CD14-positive monocyte (primary cell): ENCODE measurements around the gene GPR45. TPM values are rescaled to one million over a fixed set of nuclear protein-coding genes. Genes with fewer than 3 reads are reported as not detected.
A peak's percentile ranks its signal among the peaks of the same experiment; 100 is the strongest.

ENCODE experiments used
- DNase-seq, 3 donors: peaks; one replicate each; pipeline ENCODE4 v3.0.0-alpha.2; 2011 to 2022
- H2AFZ ChIP-seq: 2 replicates; pipeline ENCODE4 v1.6.0; 2012; ENCODE audit warnings: mild to moderate bottlenecking, low read depth, low read length, inconsistent platforms; ENCODE audit not compliant: insufficient read depth, poor library complexity, severe bottlenecking
- H3K27ac ChIP-seq, 2 donors: 1 replicate in 1 of 2; 2 replicates in 1 of 2; pipeline ENCODE4 v1.5.1; 2012 to 2013; ENCODE audit warnings: low read length in 2 of 2, control low read depth in 1 of 2, inconsistent platforms in 1 of 2, low read depth in 1 of 2, mild to moderate bottlenecking in 1 of 2
- H3K27me3 ChIP-seq, 2 donors: one replicate each; pipeline versions ENCODE4 v1.6.0 to v1.6.1; 2011 to 2013; ENCODE audit warnings: low read length in 2 of 2; ENCODE audit not compliant: control insufficient read depth in 2 of 2, insufficient read depth in 2 of 2
- H3K36me3 ChIP-seq, 2 donors: replicated peaks in 1 of 2; 1 replicate in 1 of 2; 2 replicates in 1 of 2; pipeline versions ENCODE4 v1.5.1 to v1.6.1; 2012 to 2013; ENCODE audit warnings: low read length in 2 of 2, control low read depth in 1 of 2, inconsistent platforms in 1 of 2, mild to moderate bottlenecking in 1 of 2; ENCODE audit not compliant: insufficient read depth in 2 of 2, control insufficient read depth in 1 of 2
- H3K4me1 ChIP-seq, 2 donors: 1 replicate in 1 of 2; 2 replicates in 1 of 2; pipeline versions ENCODE4 v1.5.1 to v1.6.1; 2012 to 2013; ENCODE audit warnings: low read length in 2 of 2, control low read depth in 1 of 2, inconsistent platforms in 1 of 2, mild to moderate bottlenecking in 1 of 2, moderate library complexity in 1 of 2; ENCODE audit not compliant: insufficient read depth in 2 of 2, control insufficient read depth in 1 of 2
- H3K4me2 ChIP-seq: replicated peaks from 2 replicates; pipeline ENCODE3; 2012; ENCODE audit warnings: low read length, moderate library complexity, mild to moderate bottlenecking; ENCODE audit not compliant: poor library complexity, severe bottlenecking; ENCODE audit errors: extremely low read depth
- H3K4me3 ChIP-seq, 3 experiments: fragments of 200-600 bp in 1 of 3; sonication (generic) in 1 of 3; replicated peaks in 1 of 3; 1 replicate in 2 of 3; 2 replicates in 1 of 3; pipeline ENCODE4 v1.5.1; 2011 to 2013; ENCODE audit warnings: low read length in 3 of 3, mild to moderate bottlenecking in 3 of 3, control low read depth in 2 of 3, low read depth in 2 of 3, inconsistent platforms in 1 of 3, moderate library complexity in 1 of 3
- H3K79me2 ChIP-seq: 2 replicates; pipeline ENCODE4 v1.6.0; 2012; ENCODE audit warnings: mild to moderate bottlenecking, control low read depth, inconsistent platforms, low read length, moderate library complexity; ENCODE audit not compliant: insufficient read depth
- H3K9ac ChIP-seq: 2 replicates; pipeline ENCODE4 v1.6.0; 2017; ENCODE audit warnings: low read length, mild to moderate bottlenecking; ENCODE audit not compliant: insufficient read depth, poor library complexity, severe bottlenecking
- H3K9me3 ChIP-seq, 2 donors: replicated peaks in 1 of 2; 1 replicate in 1 of 2; 2 replicates in 1 of 2; pipeline versions ENCODE4 v1.5.1 to v1.6.1; 2012 to 2013; ENCODE audit warnings: low read length in 2 of 2, control low read depth in 1 of 2; ENCODE audit not compliant: control insufficient read depth in 1 of 2, insufficient read depth in 1 of 2
- H4K20me1 ChIP-seq: 2 replicates; pipeline ENCODE4 v1.6.0; 2012; ENCODE audit warnings: mild to moderate bottlenecking, low read length, control low read depth, moderate library complexity; ENCODE audit not compliant: insufficient read depth
- H3K27ac Mint-ChIP-seq, 7 donors: one replicate each; pipeline ENCODE4 v1.8.0; 2020; ENCODE audit warnings: mild to moderate bottlenecking in 7 of 7, mixed read lengths in 7 of 7, moderate library complexity in 6 of 7, inconsistent platforms in 2 of 7
- H3K27me3 Mint-ChIP-seq, 3 donors: one replicate each; pipeline ENCODE4 v1.8.0; 2021 to 2022; ENCODE audit warnings: low read depth in 3 of 3, mild to moderate bottlenecking in 3 of 3, mixed read lengths in 3 of 3, moderate library complexity in 3 of 3, inconsistent platforms in 1 of 3
- H3K36me3 Mint-ChIP-seq, 2 donors: one replicate each; pipeline ENCODE4 v1.8.0; 2020; ENCODE audit warnings: mixed read lengths in 2 of 2, inconsistent platforms in 1 of 2, mild to moderate bottlenecking in 1 of 2
- H3K4me1 Mint-ChIP-seq: one replicate; pipeline ENCODE4 v1.8.0; 2020; ENCODE audit warnings: mild to moderate bottlenecking, mixed read lengths
- H3K4me3 Mint-ChIP-seq, 2 donors: one replicate each; pipeline ENCODE4 v1.8.0; 2020; ENCODE audit warnings: mild to moderate bottlenecking in 2 of 2, mixed read lengths in 2 of 2, moderate library complexity in 1 of 2
- H3K9me3 Mint-ChIP-seq, 7 donors: one replicate each; pipeline ENCODE4 v1.8.0; 2020 to 2022; ENCODE audit warnings: mixed read lengths in 7 of 7, mild to moderate bottlenecking in 6 of 7, moderate library complexity in 6 of 7, inconsistent platforms in 2 of 7
- WGBS: methylation state at CpG from one replicate; pipeline ENCODE4 v1.1.5; 2013; ENCODE audit warnings: missing lambda C conversion rate; ENCODE audit not compliant: insufficient coverage; 5-methylcytosine and 5-hydroxymethylcytosine counted together
- intact Hi-C, 2 donors: fragments of 100-400 bp; cut with micrococcal nuclease; formaldehyde crosslinking; loops; one replicate each; pipeline versions ENCODE4 v1.15.0 to v1.15.1; 2023
- polyA plus RNA-seq, 3 donors: library from polyadenylated mRNA; depleted of rRNA in 1 of 3; unstranded in 2 of 3; stranded (reverse) in 1 of 3; fragments of 300-500 nt in 2 of 3; fragments of >200 nt in 1 of 3; fragmentation: Illumina TruSeq in 2 of 3; gene quantifications; 1 replicate in 2 of 3; 2 replicates in 1 of 3; pipeline ENCODE4 v1.2.3, GENCODE V29; 2012 to 2021
- TF ChIP-seq, protein P1 (sequence below): fragments of 200-600 bp; IDR thresholded peaks from one replicate; pipeline ENCODE4 v1.8.0; 2022; ENCODE audit warnings: antibody characterized with exemption, mild to moderate bottlenecking

GPR45 gene
- polyA plus RNA-seq, 3 donors = not detected

DNA sequence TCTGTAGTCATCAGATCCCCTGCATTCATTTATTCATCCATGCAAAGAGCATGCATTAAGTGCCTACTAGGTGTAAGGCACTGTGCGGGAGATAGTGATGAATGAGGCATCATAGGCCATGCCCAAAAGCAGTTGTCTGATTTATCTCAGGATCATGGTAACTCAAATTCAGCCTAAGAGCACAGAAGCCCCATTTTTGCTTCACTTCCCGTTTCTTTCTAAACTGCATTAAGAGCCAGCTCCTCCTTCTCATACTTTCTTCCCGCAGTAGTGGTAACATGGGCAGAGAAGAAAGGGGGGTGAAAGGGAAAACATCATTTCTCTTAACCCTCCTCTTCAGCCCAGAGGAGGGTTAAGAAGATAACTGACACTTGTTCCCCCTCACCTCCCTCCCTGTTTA, 2.9 kb downstream of the GPR45 start:
- intact Hi-C loops = no loop called here
- TF ChIP-seq, protein P1, sequence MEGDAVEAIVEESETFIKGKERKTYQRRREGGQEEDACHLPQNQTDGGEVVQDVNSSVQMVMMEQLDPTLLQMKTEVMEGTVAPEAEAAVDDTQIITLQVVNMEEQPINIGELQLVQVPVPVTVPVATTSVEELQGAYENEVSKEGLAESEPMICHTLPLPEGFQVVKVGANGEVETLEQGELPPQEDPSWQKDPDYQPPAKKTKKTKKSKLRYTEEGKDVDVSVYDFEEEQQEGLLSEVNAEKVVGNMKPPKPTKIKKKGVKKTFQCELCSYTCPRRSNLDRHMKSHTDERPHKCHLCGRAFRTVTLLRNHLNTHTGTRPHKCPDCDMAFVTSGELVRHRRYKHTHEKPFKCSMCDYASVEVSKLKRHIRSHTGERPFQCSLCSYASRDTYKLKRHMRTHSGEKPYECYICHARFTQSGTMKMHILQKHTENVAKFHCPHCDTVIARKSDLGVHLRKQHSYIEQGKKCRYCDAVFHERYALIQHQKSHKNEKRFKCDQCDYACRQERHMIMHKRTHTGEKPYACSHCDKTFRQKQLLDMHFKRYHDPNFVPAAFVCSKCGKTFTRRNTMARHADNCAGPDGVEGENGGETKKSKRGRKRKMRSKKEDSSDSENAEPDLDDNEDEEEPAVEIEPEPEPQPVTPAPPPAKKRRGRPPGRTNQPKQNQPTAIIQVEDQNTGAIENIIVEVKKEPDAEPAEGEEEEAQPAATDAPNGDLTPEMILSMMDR = no peak
- H2AFZ ChIP-seq = no peak overlapping the region

DNA sequence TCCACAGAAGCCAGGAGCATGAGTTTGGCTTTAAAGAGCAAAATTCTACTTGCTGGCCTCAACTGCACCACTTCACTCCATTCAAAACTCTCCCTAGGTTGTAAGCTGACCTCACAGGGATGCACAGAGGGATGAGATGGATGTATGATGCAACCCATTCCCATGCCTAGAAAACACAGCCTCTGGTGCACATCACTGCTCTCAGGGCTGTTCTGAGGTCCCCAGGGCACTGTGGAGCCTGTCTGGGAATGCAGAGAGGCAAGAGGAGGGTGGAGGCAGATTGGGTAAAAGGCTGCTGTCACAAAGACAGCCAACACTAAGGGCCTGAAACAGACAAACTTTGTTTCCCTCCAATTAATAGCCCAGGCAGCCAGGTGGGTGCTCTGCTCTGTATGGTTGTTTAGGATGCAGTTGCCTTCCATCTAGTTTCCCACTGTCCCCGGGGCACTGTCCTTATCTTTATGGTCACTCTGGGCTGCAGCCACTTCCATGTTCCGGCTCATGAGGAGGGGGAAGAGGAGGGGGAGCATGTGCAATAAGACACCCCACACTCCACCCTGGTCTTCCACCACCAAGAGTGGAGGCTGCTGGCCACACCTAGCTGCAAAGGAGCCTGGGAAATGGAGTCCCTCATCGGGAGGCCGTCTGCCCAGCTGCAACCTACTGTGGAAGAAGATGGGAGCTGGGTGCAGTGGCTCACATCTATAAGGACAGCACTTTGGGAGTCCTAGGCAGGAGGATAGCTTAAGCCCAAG, 7.0 kb downstream of the GPR45 start:
- no peak overlapping the region for H3K4me3 Mint-ChIP-seq
- Histone ChIP-seq H3K79me2 (no peaks in the 10 kb centered on the region), H2AFZ (no peak overlapping the region), H3K27ac (no peak overlapping the region), H3K9ac (no peak overlapping the region), H4K20me1 (no peaks in the 10 kb centered on the region), H3K36me3 (no peaks in the 10 kb centered on the region), H3K4me1 (no peaks in the 10 kb centered on the region), H3K27me3 (no peaks in the 10 kb centered on the region), H3K9me3 (no peaks in the 10 kb centered on the region), H3K4me3 (no peak overlapping the region), H3K4me2 (no peak overlapping the region)
- peaks cover 0 to 3% of the 10 kb centered on the region in 2 donors for H3K36me3 Mint-ChIP-seq
- 100% methylated on average over 1 of the region's 4 CpGs for WGBS
- H3K9me3 Mint-ChIP-seq = peaks cover 0 to 8% (median 3%) of the 10 kb centered on the region in 7 donors
- no peak overlapping the region for H3K27ac Mint-ChIP-seq
- H3K27me3 Mint-ChIP-seq = peaks cover 0 to 2% (median 1%) of the 10 kb centered on the region in 3 donors
- H3K4me1 Mint-ChIP-seq = no peaks in the 10 kb centered on the region
- TF ChIP-seq, protein P1 = no peak
- intact Hi-C loops = no loop called here
- DNase-seq = no peak

More for the DNA sequence above, 2.9 kb downstream of the GPR45 start:
- H3K4me3 ChIP-seq = no peak overlapping the region
- WGBS = no CpG with 5 or more reads among the region's 3 CpGs
- Mint-ChIP-seq H3K4me1 (no peaks in the 10 kb centered on the region), H3K27me3 (peaks cover 0 to 3% (median 2%) of the 10 kb centered on the region in 3 donors), H3K36me3 (peaks cover 0 to 3% of the 10 kb centered on the region in 2 donors), H3K4me3 (no peak overlapping the region), H3K27ac (peak overlapping the region in 1 of 7 donors; percentile 63), H3K9me3 (peaks cover 0 to 2% (median 0%) of the 10 kb centered on the region in 7 donors)
- no peaks in the 10 kb centered on the region for H3K9me3 ChIP-seq
- no peaks in the 10 kb centered on the region for H3K79me2 ChIP-seq
- H3K4me1 ChIP-seq = no peaks in the 10 kb centered on the region
- no peaks in the 10 kb centered on the region for H4K20me1 ChIP-seq
- no peak overlapping the region for H3K9ac ChIP-seq
- no peaks in the 10 kb centered on the region for H3K27me3 ChIP-seq
- no peak overlapping the region for H3K27ac ChIP-seq
- H3K36me3 ChIP-seq = no peaks in the 10 kb centered on the region
- no peak overlapping the region for H3K4me2 ChIP-seq
- no peak for DNase-seq
